ENCODE results near the gene EVI5L.
"Not testable (repeated sequence)": the region's sequence is repeated elsewhere in the genome, so short reads cannot be mapped to it uniquely, and the experiment has no call there.

Gene EVI5L

GRCh38 chr19:7847664-7848063, 17.6 kb downstream of the EVI5L start:
- DNase-seq = no peak

DNA sequence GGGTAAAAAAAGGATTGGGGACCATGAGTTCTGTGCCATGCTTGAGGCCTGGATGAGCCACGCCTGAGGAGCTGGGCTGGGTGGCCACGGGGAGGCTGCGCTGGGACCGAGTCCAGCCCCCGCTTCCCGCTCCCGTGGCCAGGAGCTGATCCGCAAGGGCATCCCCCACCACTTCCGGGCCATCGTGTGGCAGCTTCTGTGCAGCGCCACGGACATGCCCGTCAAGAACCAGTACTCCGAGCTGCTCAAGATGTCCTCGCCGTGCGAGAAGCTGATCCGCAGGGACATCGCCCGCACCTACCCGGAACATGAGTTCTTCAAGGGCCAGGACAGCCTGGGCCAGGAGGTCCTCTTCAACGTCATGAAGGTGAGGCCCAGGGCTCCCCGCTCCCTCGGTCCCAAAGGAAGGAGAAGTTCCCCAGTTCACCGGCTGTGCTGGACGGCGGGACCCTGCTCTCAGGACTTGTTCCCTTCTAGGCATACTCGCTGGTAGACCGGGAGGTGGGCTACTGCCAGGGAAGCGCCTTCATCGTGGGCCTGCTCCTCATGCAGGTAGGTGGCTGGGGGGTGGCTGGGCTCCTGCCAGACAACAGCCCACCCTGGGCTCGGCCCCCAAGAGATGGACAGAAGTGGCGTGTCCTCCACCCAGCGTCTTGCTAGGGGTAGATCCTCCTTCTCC, 18.9 kb downstream of the EVI5L start:
- no peak for DNase-seq

DNA sequence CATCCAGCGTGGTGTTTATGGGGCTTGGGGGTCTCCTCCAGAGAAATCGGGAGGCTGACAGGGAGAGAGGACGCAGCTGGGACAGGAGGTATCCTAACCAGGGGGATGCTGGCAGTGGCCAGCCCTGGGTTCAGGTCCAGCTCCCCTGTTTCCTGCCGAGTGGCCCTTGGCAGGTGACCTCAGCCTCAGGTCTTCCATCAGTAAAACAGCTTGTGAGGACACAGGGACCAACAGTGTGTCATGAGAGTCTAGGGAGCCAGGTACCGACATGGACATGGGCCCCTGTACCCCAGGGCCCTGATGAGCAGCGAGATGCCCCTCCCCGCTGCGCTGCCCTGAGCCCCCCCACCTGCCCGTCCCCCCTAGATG, 19.6 kb downstream of the EVI5L start:
- DNase-seq = no peak

- no peak for DNase-seq
Measured at GRCh38 chr19:7850000-7850813, 20.2 kb downstream of the EVI5L start.

DNA sequence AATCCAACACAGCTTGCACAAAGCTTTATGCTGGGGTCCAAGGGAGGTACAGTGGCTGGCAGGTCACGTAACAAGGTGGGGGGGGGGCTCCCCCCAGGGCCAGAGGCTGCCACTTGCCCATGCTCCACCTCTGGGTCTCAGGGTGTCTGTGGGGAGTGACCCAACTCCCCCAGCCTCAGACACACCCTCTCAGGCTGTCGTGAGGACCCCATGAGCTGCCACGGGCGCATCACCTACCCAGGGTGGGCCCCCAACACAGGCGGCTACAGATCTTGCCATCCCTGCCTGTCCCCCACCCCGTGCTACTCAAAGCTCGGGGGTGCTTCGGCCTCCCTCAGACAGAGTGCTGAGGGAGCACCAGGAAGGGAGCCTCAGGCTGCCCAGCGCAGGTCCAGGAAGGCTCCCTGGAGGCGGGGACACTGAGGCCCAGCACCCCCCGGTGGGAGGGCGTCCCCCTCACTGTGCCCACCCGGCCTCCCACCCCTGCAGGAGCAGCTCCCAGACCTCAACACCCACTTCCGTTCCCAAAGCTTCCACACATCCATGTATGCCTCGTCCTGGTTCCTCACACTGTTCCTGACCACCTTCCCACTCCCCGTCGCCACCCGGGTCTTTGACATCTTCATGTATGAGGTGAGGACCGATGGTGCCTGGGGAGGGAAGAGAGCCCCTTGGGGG, 21.1 kb downstream of the EVI5L start:
- no peak for DNase-seq

- no peak for DNase-seq
Measured at GRCh38 chr19:7851623-7852500, 21.8 kb downstream of the EVI5L start.

- peak; percentile 61 to 79 for DNase-seq
Measured at GRCh38 chr19:7852851-7853769, 23.1 kb downstream of the EVI5L start.

DNA sequence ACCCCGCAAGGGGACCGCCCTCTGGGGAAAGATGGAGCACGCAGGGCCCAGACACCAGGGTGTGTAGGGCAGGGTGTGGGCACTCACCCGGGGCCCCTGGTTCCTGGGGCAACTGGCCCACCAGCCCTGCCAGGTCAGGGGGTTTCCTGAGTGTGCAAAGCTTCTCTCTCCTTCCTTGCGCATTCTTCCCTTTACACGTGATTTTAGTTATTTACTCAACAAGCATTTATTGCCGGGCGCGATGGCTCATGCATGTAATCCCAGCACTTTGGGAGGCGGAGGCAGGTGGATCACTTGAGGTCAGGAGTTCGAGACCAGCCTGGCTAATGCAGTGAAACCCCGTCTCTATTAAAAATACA, 23.7 kb downstream of the EVI5L start:
- no peak for DNase-seq

DNA sequence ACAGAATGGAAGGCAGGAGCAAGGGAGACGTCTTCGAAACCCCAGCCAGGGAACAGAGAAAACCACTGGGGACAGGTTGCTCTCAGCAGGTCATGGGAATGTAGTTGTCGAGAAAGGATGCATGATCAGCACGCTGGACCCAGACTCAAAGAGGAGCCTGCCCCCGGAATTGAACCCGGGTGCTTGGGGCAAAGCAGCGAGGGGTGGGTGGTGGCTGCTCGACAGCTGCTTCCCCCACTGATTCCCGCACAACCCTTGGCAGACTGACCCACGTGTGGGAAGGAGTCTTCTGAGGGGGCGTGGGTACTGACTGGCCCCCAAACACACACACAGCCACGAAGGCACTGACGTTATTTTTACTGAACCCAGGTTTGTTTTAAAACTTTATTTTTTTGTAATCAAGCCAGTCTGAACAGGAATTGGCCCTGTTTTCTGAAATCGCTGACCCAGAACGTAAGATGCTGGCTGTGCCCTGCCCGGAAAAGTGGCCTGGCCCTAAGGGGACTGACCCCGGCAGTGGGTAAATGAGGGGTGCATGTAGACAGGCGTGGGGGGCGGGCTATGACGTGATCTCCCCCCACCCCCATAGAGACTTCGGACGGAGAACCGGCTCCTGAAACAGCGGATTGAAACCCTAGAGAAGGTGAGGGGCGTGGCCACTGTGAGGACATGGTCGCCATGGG, 25.5 kb downstream of the EVI5L start:
- DNase-seq = no peak

DNA sequence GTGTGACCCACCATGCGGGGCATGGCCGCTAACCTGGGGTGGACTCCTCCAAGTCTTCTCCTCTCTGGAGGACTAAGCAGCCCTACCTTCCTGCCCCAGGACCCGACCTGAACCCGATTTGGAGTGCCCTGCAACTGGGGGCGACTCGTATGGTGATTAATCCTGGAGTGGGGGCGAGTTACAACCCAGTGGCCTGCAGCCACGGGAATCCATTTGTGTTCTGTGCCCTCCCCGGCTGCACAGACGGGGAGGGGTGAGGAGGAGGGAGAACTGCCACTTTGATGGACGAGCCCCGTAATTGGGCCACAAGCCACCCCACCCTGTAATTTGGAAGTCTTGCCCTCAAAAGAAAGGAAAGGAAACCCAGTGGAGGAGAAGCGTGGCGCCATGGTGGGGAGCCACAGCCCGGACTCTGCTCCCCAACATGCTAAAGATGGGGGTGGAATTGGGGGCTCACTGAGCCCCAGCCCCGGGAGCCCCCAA, 26.1 kb downstream of the EVI5L start:
- no peak for DNase-seq

- DNase-seq = no peak
Measured at GRCh38 chr19:7856679-7857663, 27.0 kb downstream of the EVI5L start.

- DNase-seq = no peak
Measured at GRCh38 chr19:7857727-7858108, 27.7 kb downstream of the EVI5L start.

GRCh38 chr19:7858109-7858770, 28.2 kb downstream of the EVI5L start:
- peak; percentile 49 to 77 for DNase-seq

GRCh38 chr19:7859087-7859486, 29.1 kb downstream of the EVI5L start:
- DNase-seq = not testable (repeated sequence)

GRCh38 chr19:7859831-7860713, 30.1 kb downstream of the EVI5L start:
- no peak for DNase-seq

GRCh38 chr19:7860714-7861618, 30.9 kb downstream of the EVI5L start:
- DNase-seq = no peak

Data from NCI-H524 (cell line).